ENCODE measurements around the gene ABLIM1.

ABLIM1 gene

DNA sequence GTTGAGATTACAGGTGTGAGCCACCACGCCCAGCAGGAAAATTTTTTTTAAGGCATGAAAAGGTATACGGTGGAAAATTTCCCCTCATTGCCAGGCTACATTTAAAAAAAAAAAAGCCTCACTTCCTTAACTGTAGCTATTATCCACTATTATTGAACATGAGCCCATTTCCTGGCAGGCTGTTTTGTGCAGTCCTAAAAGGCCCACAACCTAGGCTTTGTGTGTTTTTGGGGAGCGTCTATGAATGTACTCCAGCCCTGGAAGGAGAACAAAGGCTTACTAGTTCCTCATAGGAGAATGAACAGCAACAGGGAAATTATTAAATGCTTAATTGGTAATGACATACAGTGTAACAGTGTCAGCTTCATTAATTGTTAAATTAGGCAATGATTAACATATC is 111.0 kb downstream of the ABLIM1 start:
- no peak for DNase-seq (ENCODE audit: low read depth, low spot score)

DNA sequence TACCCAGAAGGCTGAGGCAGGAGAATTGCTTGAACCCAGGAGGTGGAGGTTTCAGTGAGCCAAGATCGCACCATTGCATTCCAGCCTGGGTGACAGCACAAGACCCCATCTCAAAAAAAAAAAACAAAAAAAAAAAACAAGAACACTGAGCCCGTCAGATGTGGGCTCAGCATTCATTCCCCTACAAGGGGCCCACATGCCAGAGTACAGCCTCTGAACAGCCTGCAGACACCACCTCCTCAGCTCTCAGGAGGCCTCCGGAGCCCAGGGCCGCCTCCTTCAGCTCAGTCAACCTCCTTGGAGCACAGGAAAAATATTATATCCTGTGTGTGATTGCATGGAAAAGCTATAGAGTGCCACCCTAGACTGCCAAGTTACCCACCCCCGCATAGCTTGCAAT is 112.3 kb downstream of the ABLIM1 start:
- DNase-seq (ENCODE audit: low read depth, low spot score) = no peak

DNA sequence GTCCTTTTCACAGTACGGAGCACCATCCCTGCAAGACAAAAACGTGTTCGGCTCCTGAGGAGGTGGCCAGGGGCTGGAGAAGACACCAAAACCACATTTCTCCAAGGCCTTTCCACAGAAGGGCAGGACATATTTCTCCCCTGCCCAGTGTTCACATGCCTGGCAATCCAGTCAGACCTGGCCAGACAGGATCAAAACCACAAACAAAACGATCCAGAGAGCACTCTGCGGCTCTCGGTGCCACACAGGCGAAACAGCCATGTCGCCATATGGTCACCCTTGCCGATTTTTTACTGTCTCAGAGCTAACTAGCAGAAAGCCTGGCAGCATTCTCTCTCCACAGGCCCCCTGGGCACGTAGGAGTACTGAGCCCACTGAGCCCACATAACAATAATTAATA is 113.0 kb downstream of the ABLIM1 start:
- DNase-seq (ENCODE audit: low read depth, low spot score) = no peak

DNA sequence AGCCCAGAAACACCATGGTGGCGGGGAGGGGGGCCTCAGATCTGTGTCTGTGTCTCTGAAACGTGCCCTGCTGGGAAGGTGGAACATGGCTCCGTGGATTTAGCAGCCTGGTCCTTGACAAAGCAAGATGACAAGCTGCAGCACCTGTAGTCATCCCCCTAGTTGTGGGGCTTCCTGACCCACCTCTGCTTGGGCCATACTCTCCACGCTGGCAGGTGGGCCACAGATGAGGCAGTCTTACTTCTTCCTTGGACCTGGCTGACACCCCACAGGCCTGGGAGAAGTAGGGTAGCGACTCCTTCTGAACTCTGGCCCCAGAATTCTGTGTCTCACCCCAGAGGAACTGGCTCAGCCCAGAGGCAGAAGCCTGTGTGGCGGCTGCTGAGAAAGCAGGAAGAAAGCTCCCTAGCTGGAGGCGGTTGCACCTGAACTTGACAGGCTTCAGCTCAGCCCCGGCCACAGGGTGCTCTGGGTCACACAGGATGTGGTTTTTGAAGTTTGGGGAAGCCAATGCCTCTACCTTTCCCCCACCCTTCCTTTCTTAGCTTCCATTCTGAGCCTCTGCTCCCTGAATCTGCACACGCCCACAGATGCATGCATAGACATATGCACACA is 113.9 kb downstream of the ABLIM1 start:
- no peak for DNase-seq (ENCODE audit: low read depth, low spot score)

DNA sequence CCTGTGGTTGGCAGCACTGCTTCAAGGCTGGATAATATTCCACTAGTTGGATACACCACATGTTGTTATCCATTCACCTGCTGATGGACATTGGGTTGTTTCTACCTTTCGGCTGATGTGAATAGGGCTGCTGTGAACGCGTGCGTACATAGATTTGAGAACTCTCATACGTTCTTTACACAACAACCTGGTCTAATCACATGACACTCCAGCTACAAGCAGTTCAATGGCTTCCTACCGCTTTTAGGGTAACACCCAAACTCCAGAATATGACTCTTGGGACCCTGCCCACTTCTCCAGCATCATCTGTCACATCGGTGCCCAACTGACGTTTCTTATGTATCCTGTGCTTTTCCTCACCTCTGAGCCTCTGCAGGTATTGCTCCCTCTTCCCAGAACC is 114.6 kb downstream of the ABLIM1 start:
- no peak for DNase-seq (ENCODE audit: low read depth, low spot score)

DNA sequence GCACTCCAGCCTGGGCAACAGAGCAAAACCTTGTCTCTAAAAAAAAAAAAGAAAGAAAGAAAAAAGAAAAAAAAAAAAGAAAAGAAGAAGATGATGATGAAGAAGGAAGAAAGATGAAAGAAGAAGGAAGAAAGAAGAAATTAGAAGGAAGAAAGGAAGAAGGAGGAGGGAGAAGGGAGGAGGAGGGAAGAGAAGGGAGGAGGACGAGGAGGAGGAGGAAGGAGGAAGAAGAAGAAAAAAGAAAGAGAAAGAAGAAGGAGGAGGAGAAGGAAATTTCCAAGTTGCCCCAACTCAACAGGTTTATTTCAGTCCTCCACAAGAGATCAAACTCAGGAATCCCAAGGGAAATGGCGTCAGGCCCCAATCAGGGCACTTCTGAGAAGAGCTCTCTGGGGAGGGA is 115.7 kb downstream of the ABLIM1 start:
- DNase-seq (ENCODE audit: low read depth, low spot score) = no peak

DNA sequence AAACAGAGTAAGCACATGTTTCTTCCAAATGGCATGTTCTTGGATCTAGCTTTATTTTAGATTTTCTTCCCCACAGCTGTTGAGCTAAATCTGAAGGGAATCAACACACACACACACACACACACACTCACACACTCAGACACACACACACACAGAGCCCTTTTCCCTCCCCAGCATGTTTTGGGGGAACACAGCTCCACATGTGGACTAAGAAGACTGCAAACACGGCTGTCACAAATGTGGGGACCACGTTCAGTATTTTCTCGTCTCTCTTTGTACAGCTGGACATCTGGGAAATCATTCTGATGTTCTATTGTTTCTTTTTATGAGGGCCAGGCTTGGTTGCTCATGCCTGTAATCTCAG is 116.3 kb downstream of the ABLIM1 start:
- no peak for DNase-seq (ENCODE audit: low read depth, low spot score)

DNA sequence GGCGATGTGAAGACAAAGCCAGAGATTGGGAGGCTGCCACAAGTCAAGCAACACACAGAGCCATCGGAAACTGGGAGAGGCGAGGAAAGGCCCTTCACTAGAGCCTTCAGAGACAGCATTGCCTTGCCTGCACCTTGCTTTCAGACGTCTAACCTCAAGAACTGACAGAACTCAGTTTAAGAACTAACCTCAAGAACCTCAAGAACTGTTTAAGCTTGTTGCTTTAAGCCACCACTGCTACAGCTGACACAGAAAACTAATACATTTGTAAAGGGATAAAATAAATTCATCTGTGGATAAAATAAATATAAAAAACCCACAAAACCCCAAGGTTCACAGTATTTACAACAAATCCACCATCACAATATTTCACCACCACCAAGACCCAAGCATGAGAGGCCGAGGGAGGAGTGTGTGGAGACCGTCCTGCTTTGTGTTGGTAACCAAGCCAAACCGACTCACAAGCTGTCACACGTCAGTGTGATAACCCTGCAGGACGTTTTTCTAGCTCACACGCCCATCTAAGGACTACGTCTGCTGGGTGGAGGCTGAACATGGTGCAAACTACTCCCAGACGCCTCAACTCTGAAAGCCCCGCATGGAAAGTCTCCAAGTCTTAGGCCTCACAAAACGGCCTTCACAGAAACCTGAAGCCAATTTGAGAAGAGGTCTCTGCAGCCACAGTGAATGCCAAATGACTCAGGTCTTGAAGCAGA is 116.8 kb downstream of the ABLIM1 start:
- no peak for DNase-seq (ENCODE audit: low read depth, low spot score)

DNA sequence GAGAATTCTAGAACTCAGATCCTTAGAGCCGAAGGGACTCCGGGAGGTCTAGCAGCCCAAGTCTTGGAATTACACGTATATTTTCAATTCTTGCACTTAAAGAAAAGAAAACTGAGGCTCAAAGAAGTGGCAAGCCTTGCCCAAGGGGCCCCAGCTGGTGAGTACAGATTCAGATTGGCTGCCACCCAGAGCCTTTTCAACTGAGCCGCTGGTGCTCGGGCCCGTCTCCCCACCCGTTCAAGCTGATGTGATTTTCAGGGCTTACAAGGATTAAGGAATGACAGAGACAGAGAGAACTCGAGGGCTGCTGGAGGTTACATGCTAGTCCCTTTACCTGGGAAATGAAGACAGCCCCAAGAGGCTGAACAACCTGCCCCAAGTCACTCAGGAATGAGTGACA is 117.8 kb downstream of the ABLIM1 start:
- DNase-seq (ENCODE audit: low read depth, low spot score) = no peak

DNA sequence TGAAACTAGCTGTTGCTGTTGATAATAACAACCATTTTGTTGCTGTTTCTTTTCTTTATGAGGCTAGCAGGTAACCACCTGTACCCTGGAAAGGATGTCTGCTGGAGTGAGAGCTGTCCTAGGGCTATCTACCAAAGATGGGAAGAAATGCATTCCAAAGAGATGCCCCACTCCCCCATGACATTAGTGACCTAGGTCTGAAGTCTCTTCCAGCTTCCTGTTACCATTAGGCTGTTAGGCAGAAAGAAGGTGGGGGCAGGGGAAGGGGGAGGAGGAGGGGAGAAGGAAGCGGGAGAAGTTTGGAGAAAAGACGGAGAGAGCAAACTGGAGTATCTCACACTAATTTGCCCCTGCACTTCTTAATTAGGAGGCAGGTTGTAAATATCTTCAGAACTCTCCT is 118.5 kb downstream of the ABLIM1 start:
- no peak for DNase-seq (ENCODE audit: low read depth, low spot score)

DNA sequence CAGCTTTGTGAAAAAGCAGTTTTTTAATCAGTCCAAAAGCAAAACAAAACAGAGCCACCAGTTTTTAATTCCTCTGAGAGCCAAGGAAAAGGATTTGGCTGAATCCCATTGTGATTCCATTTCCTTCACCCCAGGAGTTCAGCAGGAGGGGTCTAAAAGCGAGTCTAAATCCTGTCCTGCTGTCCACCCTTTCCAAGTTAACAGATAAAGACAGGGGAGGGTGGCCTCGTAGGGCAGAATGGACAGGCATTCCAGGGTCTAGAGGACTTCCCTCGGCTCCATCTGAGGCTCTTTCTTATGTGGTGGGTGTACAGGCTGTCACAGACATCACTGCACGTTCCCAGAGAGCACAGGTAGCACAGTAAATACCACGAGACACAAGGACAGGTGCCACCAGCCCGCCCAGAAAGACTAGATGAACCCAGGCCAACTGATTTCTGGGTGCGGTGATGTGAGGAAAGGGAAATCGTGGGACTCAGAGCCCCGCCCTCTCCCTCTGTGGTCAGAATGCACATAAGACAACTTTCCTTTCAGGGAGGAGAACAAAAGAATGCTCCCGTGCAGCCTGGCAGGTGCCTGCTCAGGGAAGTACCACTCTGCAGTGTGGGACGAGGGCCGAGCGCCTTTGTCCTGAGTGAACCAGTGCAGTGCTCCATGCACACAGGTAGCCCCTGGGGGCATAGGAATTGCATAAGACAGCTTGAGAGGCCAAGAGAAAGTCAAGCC is 119.7 kb downstream of the ABLIM1 start:
- peak; percentile 60 for DNase-seq (ENCODE audit: low read depth, low spot score)

DNA sequence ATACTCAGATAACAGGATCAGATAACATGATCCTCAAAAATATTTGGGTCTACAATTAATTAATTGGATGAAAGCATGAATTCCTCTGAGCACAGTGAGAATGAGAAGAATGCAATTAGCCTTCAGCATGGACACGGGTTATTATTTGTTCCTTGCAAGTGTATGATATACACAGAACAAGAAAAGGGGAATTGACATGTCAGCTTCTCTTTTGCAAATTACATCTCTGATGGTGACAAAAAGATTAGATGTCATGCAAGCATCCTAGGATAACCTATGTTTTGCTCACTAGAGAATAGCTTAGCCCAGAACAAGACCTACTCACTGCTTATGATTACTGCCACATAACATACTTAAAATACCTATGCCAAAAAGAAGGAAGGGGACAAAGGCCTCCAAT is 120.3 kb downstream of the ABLIM1 start:
- no peak for DNase-seq (ENCODE audit: low read depth, low spot score)

DNA sequence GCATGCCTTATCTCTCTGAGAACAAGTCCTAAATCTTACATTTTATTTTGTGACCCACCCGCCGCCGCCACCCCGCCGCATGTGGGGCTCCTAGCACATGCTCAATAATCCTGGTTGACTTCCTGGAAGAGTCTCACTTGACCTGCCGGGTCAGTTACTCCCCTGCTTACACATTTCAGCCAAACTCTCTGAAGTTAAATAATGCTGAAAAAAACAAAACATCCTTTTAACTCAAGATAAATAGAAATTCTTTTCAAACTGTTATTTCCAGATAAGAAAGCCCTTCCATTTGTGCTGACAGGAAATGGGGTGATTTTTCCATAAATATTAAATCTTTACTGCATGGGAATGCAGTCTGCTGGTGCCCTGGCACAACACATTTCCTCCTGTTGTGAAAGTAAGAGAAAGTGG is 123.5 kb downstream of the ABLIM1 start:
- no peak for DNase-seq (ENCODE audit: low read depth, low spot score)

DNA sequence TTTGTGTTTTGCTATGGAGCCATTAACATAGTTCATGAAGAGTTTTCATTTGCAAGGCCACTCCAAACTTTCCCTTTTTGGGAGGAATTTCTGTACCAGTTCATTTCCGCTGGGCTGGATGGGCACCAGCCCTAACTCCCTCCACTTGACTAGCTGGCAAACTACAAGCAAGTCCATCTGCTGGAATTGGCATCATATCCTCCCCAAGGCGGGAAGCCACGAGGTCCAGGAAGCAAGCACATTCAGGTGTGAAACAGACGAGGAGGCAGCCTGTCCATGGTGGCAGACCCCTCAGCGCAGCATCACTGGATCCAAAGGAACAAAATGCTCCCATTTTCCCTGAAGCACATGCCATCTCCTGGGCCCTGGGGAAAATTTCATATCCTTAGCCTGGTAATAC is 125.8 kb downstream of the ABLIM1 start:
- no peak for DNase-seq (ENCODE audit: low read depth, low spot score)

DNA sequence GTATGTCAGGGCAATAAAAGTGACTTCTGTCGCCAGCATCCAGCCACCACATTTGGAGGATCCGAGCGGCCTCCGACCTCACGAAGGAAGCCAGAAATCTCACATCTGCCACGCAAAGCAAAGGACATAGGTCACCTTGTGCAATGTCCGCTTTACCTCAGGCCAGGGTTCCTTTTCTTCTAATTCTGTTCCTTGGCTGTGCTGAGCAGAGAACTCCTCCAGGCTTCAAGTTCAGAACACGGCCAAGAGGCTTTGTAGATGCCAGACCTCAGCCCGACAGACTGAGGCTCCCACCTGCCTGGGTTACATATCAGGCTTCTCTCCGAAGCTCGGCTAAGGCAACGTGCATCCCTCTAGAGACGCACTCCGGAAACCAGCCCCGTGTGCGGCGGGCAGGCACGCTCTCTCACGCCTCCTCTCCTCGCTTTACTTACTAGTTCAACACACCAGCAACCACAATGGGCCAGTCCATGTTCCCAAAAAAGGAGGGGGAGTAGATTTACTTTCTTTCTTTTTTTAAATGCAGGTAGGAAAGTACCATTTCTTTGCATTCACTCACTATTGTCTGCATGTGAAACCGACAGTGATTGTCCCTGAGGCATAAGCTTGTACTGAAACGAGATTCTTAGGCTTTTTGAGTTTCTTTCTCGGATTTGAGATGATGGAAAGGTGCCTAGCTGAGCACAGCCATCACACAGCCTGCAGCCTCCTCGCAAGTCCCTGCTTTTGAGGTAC is 131.4 kb downstream of the ABLIM1 start:
- peak; percentile 97 for DNase-seq (ENCODE audit: low read depth, low spot score)

DNA sequence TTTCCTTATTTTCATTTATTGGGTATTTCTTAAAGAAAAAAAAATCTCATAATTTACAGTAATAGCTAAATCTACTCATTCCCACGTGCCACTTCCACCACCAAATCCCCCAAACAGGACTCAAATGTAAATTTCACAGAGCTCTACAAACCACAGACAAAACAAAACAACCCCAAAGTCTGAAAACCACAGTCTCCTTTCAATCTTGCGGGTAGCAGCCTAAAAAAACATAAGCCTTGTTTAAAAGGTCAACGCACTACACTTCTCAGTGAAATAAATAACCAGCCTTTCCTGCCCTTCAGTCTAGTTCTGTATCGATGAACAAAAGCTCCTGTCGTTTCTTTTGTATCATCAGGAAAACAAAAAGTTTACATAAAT is 132.0 kb downstream of the ABLIM1 start:
- no peak for DNase-seq (ENCODE audit: low read depth, low spot score)

DNA sequence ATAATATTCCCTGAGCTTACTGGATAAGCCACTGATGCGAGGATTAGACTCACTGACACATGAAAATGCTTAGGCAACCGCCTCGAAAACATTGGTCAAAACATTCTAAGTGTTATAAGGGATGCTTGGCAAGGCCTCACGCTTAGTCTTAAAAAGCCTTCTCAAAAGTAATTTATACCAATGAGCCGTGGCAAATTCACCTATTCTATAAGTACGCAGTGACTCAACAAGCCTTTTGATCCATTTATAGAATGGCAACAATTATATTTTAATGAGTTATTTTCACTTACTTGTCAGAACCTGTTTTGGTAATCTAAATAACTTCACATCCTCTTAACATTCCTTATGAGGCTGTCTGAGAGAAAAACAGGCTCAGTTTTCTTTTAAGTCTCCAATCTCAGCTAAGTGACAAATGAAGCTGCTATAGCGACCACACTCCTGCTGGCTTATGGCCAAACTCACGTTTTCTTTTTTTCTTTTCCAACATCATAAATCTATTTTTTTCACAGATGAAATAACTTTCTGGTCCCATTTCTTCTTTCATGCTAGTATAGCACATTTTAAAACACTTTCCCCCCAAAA is 132.6 kb downstream of the ABLIM1 start:
- DNase-seq (ENCODE audit: low read depth, low spot score) = no peak

DNA sequence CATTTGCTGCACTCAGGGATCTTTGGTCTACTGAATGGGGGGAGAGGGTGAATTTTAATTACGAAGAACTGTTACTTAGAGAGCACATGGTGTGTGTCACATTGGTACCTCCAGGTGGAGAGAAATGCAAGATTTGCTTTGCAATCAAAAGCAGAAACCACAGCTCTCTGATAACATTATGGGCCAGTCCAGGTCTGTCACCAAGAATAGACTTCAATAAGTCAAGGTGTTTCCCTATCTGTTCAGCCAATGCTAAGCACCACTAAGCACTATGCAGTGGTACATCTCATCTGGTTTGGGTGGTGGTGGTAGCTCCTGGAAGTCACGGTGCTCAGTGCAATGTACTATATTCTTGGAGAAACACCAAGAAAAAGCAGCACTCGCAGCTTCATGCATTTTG is 134.2 kb downstream of the ABLIM1 start:
- no peak for DNase-seq (ENCODE audit: low read depth, low spot score)

DNA sequence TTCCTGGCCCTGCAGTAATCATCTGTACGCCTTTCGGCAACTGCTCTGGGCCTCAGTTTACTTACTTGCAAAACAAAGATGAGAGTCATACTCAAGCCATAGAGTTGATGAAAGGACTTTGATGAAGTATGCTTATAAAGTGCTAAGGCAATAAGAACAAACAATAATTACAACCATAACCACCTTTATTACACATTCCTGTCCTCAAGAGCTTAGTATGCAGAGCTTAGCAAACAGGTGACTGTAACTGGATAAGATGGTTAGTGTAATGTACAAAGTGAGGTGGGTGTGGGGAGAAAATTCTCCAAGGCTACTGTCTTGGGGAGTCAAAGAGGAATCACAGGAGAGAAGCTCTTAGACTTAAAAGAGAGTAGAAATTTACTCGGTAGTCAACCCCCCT is 136.8 kb downstream of the ABLIM1 start:
- DNase-seq (ENCODE audit: low read depth, low spot score) = no peak

DNA sequence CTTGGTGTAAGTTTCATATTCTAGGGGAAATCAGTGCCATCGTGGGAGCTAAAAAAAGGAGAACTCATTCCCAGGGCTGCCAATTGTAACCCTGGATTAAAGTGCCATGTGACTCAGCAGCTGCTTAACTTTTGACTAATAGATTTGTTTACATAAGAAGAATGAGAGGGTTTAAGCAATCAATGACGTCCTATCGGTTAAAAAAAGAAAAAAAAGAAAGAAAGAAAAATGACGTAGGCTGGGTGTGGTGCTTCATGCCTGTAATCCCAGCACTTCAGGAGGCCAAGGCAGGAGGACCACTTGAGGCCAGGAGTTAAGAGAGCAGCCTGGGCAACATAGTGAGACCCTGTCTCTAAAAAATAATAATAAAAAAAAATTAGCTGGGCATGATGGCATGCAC is 137.6 kb downstream of the ABLIM1 start:
- no peak for DNase-seq (ENCODE audit: low read depth, low spot score)

DNA sequence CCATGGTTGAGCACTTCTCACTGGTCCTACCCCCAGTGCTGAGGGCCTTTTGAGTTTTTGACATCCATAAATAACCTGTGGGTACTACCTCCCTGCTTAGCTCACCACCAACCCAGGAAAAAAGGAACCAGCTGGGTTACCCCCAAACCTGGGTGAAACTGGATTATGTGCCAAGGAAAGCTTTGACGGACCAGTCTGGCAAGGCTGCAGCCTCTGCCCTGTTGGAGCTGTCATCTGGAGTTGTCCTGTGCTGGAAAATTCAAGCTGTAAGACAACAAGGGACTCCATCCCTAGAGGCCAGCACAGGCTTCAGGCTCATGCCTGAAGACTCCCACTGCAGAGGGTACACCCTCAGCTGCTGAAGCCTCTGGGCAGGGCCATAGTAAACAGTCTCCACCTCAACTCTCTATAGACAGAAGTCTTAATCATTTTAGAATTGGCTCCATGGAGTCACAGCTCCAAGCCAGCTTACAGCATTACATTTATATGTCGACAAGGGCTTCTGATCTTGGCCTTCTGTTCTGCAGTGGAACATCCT is 138.2 kb downstream of the ABLIM1 start:
- no peak for DNase-seq (ENCODE audit: low read depth, low spot score)

DNA sequence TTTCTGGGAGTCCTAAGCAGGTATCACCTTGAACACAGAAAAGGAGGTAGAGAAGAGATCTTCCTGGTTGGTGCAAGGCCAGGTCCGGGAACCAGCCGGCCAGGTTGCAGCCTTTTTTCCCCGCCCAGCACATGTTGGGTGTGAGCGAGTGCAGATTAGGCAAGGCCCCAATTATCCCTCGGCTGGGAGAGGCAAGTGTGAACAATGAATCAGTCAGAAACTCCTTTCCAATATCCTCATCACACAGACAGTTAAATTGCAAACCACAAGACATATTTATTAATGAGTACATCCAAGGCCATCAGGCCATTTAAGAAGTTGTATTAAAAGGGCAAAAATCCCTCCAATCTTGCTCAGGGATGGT is 138.8 kb downstream of the ABLIM1 start:
- DNase-seq (ENCODE audit: low read depth, low spot score) = no peak
